Lower leg skin (tissue), 3 donors: Measurements from ENCODE around the gene RASL12.

Experiments used
- POLR2A ChIP-seq, 2 donors: fragments of 450-650 bp; IDR thresholded peaks; one replicate each; pipeline ENCODE4 v1.6.1; 2016 to 2017; ENCODE audit warnings: antibody characterized with exemption in 2 of 2, mild to moderate bottlenecking in 1 of 2, moderate library complexity in 1 of 2
- TF ChIP-seq, protein P1 (sequence below), 3 donors: fragments of 450-650 bp; IDR thresholded peaks; one replicate each; pipeline ENCODE4 v1.5.1; 2016; ENCODE audit warnings: antibody characterized with exemption in 3 of 3, mild to moderate bottlenecking in 3 of 3, moderate library complexity in 2 of 3

DNA sequence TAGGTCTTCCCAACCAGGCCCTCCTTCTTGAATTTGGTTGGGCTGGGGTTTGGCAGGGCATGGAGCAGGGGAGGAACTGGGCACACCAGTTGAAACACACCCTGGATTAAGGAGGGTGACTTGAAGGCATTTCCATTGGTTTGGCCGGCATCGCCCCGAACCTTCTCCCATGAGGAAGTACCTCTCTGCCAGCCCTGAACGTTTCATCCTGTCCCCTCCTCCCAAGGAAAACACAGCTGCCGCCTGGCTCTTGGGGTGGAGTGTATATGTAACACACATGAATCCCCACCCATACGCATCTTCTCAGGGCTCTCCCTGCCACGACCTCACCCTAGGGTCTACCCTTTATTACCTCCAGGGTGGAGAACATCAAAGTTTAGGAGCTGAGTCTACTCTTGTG is 32.7 kb upstream of the RASL12 start:
- TF ChIP-seq POLR2A (IDR thresholded peaks at IDR 0.05), result no peak
- TF ChIP-seq, protein P1, sequence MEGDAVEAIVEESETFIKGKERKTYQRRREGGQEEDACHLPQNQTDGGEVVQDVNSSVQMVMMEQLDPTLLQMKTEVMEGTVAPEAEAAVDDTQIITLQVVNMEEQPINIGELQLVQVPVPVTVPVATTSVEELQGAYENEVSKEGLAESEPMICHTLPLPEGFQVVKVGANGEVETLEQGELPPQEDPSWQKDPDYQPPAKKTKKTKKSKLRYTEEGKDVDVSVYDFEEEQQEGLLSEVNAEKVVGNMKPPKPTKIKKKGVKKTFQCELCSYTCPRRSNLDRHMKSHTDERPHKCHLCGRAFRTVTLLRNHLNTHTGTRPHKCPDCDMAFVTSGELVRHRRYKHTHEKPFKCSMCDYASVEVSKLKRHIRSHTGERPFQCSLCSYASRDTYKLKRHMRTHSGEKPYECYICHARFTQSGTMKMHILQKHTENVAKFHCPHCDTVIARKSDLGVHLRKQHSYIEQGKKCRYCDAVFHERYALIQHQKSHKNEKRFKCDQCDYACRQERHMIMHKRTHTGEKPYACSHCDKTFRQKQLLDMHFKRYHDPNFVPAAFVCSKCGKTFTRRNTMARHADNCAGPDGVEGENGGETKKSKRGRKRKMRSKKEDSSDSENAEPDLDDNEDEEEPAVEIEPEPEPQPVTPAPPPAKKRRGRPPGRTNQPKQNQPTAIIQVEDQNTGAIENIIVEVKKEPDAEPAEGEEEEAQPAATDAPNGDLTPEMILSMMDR (IDR thresholded peaks at IDR 0.05), result no peak
